NCI-H82 treated with DMSO at 0.1 percent for 48 hours (cell line): ENCODE results near the gene DNAH10.

Source experiments
- DNase-seq: peaks from one replicate; lab custom pipeline; 2025; ENCODE audit not compliant: unreplicated experiment; lab: John Stamatoyannopoulos, UW

Gene DNAH10

DNA sequence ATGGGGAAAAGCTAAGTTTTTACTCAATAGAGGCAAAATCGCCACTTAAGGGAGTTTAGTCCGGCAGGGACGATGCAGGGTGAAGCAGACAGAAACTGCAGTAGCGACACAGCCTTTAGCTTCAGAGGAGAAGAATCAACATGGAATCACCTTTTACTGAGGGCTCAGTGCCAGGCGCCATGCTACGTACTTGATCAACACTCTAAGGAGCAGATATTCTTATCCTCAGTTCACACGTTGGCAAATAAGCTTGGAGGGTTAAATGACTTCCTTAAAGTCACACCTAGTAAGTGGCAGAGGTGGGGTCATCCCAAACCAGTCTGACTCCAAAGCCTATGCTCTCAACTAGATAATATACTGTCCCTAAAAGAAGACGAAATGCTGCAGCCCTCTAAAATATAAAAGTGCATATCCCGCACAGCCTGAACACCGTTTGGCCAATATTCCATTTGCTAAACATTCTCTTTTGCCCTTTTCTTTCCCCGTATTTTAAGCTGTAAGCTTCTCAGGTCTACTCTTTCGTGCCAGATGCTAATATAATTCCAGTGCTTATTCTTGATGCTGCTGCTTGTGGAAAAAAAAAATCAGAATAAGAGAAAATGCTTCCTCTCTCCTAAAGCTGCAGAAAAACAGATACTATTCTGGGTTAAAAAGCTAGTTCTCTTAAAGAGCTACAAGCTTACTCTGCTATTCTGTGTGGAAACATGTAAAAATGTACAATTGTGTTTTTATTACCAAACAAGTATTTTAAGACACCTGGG, 199.7 kb downstream of the DNAH10 start:
- no peak for DNase-seq

DNA sequence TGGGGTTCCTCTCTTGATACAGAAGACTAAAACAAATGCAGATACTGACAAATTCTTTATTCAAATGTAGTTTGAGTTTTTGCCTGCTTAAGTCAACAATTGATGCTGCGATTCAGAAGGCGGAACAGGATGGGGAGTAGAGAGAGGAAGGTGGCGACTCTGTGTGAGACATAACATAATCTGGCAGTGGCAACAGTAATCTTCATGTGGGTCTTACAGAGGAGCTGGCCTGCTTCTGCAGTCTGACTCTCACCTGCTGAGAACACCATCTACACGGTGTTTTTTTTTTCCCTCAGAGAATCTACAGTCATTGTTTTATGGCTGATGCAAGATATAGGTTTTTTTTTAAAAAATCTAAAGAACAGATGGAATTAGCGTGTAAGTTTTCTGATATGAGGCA, 200.4 kb downstream of the DNAH10 start:
- no peak for DNase-seq

DNA sequence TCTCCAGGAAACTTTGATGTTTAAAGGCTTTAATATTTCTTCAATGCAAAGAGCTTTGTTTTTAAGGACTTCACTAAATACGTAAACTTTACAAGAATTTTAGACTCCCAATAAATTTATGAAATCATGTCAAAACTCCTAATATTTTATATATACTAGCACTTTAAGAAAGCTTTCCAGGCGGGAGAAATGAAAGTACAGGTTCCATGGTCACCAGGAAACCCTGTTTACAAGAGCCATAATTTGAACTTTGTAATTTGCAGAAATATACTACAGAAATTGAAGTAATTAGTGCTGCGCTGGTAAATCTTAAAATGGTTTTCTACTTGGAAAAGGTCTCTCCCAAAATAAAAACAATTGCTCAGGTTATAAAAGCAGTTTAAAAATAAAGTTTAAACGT, 201.7 kb downstream of the DNAH10 start:
- DNase-seq = no peak

DNA sequence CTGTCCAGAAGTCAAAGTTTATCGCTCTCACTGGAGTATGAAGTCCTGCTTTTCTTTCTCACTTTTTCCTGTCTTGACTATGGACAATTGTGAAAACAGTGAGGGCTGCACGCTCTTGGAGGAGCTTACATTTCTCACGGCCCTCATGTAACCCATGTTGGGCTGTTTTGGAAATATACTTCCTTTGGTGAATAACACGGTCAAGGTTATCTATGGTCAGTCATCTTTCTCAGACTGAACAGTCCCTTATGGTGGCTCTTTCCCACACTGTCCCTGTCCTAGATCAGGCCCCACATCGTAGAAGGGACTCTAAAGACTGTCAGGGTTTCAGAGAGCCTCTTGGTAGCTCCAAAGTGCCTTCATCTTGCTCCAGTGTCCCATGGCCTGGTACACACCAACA, 203.3 kb downstream of the DNAH10 start:
- DNase-seq = no peak

DNA sequence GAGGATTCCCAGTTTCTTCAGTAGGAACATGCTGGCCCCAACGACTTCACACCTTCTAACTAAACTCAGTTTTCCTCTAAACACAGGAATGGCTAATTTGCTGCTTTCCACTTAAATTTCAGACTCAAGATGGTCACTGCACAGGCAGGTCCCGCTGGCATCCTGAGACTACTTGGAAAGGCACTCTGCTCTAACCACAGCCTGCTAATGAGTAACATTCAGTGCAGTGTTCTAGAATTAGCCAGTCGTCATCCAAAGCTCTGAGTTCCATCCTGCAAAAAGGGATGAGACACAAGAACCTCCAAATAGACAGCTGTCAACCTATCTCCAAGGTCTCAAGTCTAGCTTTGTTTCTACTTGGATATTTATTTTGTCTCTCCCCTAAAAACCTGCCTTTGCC, 204.5 kb downstream of the DNAH10 start:
- DNase-seq = no peak

DNA sequence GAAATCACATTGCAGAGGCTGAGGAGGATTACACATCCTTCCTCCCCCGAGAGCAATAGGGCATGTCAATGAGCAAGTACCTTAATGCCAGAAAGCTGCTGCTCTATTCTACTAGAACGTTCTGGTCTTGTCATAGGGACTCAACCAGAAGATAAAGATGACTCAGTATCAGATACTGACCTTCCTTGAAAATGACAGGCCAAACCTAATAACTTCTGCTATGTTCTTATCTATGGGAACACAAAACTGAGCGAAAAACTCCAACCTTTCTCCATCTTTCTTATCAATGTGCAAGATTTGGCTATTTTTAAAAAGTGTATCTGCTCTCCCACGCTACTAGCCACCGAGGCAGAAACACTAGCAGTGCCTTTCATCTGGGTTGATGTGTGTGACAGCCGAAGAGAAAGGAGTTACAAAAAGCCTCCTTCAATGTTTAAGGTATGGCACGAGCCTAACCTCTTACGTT, 205.1 kb downstream of the DNAH10 start:
- DNase-seq = no peak

DNA sequence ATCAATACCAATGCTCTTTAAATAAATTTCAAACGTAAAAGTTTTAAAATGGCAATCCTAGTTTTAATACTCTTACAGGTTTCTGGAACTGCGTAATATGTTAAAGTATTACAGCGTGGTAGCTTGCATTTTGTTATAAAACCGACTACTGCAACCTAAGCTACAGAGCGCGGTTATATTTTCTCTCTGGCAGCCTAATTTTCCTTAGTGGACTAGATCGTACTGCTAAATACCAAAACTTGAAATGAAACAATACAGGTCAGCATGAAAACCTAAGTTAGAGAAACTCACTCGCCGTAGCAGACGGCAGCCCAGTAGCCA, 209.3 kb downstream of the DNAH10 start:
- DNase-seq = no peak

DNA sequence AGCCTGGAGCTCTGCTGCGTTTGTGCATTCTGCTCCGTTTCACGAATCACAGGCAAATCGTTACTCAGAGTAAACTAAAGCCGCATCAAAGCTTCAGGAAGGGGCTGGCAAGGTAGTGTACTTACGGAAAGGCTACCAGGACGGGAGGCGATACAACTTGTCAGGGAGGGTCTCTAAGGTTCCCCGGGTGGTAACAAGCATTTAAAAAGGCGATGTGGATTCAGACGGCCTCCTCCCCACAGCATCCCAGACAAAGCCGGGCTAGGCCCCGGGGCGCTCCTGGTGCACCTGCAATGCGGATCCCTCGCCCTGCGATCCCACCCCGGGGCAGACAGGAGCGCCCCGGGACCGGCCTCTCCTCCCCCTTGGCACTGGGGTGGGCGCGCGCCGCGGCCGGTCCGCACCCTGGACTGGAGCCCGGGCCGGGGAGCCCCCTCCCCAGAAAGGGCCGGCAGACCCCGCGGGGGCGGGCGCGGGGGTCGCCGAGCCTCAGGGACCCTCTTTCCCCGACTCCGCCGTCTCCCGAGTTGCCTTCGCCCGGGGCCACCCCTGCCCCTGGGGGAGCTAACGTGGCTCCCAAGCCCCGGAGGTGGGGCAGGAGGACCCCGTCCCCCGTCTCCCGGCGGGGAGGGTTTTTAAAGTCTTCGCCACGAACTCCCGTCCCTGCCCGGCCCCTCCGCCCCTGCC, 209.8 kb downstream of the DNAH10 start:
- peak; percentile 20 for DNase-seq

DNA sequence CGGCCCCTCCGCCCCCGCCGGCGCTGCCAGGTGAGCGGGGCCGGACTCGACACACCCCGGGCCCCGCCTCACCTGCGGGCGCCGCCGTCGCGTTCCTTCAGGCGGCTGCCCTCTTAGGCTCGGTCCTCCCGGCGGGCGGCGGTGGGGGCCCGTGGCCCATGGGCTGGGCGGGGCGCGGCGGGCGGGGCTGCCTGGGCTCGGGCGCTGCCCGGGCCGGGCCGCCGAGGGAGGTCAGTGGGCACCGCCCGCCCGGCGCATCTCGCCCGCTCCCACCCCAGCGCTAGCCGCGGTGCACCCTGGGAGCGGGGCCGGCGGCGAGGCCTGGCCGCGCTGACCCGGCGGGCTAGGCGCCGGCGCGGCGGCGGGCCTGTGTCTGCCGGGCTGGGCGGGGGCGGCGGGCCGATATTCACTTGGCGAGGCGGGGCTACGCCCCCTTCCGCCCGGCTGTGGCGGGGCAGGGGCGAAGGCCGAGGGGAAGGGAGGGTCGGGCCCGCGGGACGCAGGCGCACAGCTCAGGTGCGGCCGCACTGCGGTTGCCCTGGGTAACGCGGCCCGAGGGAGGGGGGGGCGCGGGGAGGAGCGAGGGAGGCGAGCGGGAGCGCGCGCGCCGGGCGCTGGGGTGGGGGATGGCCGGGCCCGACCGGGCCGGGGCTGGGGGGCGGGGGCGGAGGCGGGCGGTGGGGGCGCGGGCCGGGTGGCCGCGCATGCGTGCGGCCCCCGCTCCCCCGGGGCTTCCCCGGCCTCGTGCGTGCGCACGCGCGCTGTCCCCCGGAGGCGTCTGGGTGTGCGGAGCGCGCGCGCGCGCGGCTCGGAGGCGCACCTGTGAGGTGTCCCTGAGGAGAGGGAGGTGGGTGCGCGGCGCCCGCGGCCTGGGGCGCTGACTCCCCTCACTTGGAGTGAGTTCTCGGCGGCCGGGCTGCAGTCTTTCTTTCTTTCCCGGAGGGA, 210.6 kb downstream of the DNAH10 start, which contains the start of the genes CCDC92 and ZNF664:
TSS of gene CCDC92 (minus strand) at position 375 of the 945 bp plus-strand sequence. CDS start 28,526 bp downstream, outside the sequence.
TSS of gene ZNF664 (plus strand) at position 759 of the 945 bp plus-strand sequence. CDS start 38,930 bp downstream, outside the sequence.
- peak; percentile 82 for DNase-seq

DNA sequence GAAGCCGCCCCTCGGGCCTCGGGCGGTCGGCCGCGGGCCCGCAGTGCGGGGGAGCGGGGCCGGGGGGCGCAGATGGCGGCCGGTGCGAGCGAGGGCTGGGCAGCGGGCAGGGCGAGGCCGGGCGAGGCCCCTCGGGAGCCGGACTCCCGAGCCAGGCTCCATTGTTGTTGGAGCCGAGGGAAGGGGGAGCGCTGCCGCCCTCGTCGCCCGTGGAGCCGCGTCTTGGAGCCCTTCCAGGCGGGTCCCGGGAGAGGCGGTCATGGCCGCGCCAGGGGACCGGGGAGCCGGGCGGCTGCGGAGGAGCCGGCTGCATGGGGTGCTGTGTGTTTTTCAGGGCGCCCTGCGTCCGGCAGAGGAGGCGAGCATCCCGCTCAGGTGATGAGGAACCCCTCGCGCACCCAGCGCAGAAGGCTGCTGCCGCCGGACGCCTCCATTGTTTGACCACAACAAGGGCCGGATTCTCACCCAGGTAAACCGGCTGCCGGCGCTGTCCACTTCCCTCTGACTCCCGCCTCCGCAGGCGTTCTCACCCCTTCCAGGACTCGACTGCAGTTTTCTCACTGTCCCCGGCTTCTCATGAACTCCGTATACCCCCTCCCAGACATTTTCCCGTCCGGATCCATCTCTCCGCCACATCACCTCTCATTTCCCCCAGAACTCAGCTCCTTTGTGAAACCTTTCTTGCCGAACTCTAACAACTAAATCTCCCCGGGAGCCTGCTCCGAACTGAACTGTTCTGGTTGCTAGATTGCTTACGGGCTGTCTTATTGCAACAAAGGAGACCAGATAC, 211.6 kb downstream of the DNAH10 start:
- DNase-seq = peak; percentile 6

DNA sequence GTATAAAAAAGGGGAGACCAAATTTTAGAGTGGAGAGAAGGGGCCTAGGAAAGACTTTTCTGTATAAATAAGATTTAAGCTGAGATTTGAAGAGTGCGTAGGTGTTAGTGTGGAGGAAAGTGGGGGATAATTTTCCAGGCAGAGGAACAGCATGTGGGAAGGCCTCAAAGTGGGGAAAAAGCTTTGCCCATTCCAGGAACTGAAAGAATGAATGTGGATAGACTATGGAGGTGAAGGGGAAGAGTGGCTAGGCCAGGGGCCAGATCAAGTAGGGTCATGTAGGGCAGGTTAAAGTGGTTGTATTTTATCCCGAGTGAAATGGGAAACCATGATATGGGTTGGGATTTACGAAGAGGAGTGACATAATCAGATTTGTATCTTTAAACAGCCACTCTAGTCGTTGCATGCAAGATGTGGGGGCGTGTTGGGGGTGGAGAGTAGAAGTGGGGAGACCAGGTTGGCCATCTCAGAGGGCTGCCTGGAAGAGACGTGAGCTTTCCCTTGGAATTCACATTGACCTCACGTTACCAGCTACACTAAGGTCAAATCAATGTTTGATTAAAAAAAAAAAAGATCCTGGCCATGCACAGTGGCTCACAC, 214.2 kb downstream of the DNAH10 start:
- no peak for DNase-seq

DNA sequence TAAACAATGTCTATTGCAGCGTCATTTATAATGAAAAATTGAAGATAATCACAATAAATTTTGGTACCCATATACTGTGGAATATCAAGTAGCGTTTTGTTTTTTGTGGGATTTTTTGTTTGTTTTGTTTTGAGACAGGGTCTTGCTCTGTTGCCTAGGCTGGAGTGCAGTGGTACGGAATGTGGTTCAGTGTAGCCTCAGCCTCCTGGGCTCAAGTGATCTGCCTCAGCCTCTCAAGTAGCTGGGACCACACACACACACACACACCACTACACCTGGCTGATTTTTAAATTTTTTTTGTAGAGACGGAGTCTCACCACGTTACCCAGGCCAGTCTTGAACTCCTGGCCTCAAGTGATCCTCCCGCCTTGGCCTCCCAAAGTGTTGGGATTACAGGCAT, 217.5 kb downstream of the DNAH10 start:
- no peak for DNase-seq

DNA sequence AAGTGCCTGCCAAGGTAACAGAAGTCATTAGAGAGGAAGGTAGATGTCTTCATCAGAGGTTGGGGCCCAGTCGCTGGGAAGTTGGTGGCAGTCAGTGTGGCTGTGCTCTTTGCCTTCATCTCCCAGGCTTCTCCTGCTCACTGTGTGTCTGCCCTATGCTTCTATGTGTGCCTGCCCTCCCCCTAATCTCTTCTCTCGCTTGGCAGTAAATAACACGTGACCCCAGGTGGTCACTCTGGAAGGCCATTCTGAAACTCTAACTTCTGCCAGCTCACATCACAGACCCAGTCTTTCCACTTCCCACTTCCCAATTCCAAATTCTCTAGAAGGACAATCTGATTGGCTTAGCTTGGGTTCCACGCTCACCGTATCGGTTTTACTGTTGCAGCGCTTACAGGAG, 220.2 kb downstream of the DNAH10 start:
- no peak for DNase-seq

DNA sequence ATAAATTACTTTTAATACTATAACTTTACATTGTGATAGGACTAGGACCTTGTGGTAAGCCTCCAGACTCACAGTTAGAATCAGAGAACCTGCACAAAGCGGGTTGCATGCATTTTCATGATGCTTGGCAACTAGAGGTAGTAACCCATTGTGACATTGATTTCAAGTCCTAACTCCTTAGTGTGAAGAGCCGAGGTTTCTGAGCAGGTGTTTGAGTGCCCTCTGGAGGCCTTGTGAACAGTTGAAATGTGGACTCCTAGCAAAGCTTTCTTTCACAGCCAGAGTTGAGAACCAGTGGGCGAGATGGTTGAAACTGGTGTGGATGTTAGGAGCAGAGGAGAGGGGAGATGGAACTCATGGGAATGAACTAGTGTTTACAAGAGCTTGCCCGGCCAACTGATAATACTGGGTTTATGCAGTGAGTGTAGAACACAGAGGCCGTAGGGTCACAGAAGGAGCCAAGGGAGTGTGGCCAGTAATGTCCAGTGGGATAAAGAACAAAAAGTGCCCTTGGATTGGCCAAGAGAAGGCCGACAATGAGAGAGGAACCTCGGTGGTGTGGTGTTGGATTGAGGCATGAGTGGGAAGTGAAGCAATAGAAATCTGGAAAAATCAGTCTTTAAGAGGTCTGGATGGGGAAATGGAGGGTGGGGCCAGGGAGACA, 221.9 kb downstream of the DNAH10 start:
- DNase-seq = peak; percentile 61

DNA sequence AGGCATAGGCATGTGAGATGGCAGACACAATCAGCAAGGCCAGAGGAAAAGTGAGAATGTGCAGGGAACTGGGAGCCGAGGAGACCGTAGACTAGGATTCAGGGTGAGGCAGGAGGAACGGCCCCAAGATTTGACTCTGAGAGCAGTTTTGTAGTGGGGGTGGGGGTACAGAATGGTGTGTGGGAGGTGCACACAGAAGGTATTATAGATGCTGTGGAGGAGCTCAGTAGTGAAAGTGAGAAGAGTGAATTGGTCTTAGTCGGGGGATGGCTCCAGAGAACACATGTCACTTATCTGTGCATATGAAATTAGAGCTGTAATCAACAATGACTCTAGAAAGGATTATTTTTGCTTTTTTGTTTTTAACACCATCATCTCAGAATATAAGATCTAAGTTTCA, 222.8 kb downstream of the DNAH10 start:
- peak; percentile 6 for DNase-seq
